ENCODE results near the gene STOX2.

The STOX2 gene

GRCh38 chr4:183960046-183960420 lies 54.9 kb downstream of the STOX2 start:
- DNase-seq (ENCODE audit: low spot score) = no peak
- TF ChIP-seq, protein P1, sequence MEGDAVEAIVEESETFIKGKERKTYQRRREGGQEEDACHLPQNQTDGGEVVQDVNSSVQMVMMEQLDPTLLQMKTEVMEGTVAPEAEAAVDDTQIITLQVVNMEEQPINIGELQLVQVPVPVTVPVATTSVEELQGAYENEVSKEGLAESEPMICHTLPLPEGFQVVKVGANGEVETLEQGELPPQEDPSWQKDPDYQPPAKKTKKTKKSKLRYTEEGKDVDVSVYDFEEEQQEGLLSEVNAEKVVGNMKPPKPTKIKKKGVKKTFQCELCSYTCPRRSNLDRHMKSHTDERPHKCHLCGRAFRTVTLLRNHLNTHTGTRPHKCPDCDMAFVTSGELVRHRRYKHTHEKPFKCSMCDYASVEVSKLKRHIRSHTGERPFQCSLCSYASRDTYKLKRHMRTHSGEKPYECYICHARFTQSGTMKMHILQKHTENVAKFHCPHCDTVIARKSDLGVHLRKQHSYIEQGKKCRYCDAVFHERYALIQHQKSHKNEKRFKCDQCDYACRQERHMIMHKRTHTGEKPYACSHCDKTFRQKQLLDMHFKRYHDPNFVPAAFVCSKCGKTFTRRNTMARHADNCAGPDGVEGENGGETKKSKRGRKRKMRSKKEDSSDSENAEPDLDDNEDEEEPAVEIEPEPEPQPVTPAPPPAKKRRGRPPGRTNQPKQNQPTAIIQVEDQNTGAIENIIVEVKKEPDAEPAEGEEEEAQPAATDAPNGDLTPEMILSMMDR (IDR thresholded peaks at IDR 0.05; ENCODE audit: extremely low read depth, insufficient read depth, missing control alignments) = no peak
- in situ Hi-C loops (cut with MboI; ENCODE audit: low pct_unique_long_range_greater_than_20kb, low sequenced_read_pairs, unreplicated experiment) = no loop called here

- no peak for DNase-seq (ENCODE audit: low spot score)
- TF ChIP-seq, protein P1 (IDR thresholded peaks at IDR 0.05; ENCODE audit: extremely low read depth, insufficient read depth, missing control alignments) = no peak
- in situ Hi-C loops (cut with MboI; ENCODE audit: low pct_unique_long_range_greater_than_20kb, low sequenced_read_pairs, unreplicated experiment) = no loop called here
Measured at GRCh38 chr4:183960962-183961541, 55.9 kb downstream of the STOX2 start.

DNA sequence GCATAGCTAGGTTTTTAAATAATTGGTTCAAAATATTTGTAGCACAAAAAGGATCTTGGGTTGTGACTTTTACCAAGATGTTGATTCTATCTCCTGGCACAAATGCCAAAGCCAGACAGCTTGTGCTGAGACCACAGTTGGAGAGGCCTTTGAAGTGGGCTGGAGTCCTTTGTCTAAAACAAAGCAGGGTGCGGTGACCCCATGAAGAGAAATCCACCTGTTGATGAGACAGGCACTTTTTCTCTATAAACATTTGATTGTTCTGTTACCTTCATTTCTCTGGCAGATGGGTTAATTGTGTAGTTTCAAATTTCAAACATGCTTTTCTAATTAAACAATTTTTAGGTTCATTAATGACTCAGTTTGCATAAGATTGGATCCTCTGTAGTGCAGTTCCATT lies 56.7 kb downstream of the STOX2 start:
- no peak for DNase-seq (ENCODE audit: low spot score)
- TF ChIP-seq, protein P1 (IDR thresholded peaks at IDR 0.05; ENCODE audit: extremely low read depth, insufficient read depth, missing control alignments) = no peak
- in situ Hi-C loops (cut with MboI; ENCODE audit: low pct_unique_long_range_greater_than_20kb, low sequenced_read_pairs, unreplicated experiment) = no loop called here

DNA sequence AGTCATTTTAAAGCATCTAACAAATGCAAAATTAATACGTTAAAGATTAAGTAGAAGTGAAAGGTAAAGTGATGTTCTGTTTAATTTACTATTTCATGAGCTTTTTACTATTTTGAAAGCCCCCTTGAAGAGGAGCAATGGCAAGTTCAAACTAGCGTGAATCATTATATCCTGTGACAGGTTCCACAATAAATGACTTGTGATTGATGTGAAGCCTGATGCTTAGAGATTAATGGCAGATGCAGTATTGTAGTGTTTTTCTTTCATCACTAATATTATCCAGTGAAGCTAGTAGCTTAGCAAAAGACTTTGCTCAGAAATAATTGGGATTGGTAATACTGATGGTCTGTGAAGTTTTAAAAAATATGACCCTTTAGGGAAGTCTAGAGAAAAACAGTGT lies 57.3 kb downstream of the STOX2 start:
- DNase-seq (ENCODE audit: low spot score) = no peak
- TF ChIP-seq, protein P1 (IDR thresholded peaks at IDR 0.05; ENCODE audit: extremely low read depth, insufficient read depth, missing control alignments) = no peak
- in situ Hi-C loops (cut with MboI; ENCODE audit: low pct_unique_long_range_greater_than_20kb, low sequenced_read_pairs, unreplicated experiment) = no loop called here

DNA sequence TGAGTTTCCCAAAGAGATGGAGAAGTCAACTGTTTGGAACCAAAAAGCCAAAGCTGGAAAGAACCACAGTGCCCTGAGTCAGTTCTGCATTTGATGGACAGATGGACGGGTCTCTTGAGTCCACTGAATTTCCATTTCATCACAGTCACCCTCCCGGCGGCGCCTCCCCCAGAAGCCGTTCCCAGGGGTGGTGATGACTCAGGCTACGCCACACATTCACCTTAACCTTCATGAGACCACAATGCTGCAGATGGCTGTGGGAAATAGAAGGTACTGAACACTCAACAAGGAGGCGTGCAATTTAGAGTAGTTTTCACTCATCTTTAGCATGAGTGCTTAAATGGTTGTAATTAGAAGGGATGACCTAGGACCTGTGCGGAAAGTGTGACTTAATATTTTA lies 61.3 kb downstream of the STOX2 start:
- TF ChIP-seq, protein P1 (IDR thresholded peaks at IDR 0.05; ENCODE audit: extremely low read depth, insufficient read depth, missing control alignments) = no peak
- no peak for DNase-seq (ENCODE audit: low spot score)
- in situ Hi-C loops (cut with MboI; ENCODE audit: low pct_unique_long_range_greater_than_20kb, low sequenced_read_pairs, unreplicated experiment) = no loop called here

DNA sequence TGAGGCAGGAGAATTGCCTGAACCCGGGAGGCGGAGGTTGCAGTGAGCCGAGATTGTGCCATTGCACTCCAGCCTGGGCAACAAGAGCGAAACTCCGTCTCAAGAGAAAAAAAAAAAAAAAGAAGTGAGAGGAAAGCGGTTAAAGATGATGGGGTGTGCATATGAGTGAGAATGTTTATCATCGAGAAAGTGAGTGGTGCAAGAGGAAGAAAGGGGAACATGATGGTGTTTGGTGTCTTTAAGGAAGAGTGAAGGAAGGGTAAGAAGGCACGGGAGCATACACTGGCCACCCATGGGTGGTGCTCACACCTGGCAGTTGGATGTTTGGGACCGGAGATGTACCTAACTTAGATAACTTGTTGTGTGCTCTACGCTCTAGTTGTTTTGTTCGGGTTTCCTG lies 62.2 kb downstream of the STOX2 start:
- in situ Hi-C loops (cut with MboI; ENCODE audit: low pct_unique_long_range_greater_than_20kb, low sequenced_read_pairs, unreplicated experiment) = no loop called here
- no peak for DNase-seq (ENCODE audit: low spot score)
- TF ChIP-seq, protein P1 (IDR thresholded peaks at IDR 0.05; ENCODE audit: extremely low read depth, insufficient read depth, missing control alignments) = no peak

- TF ChIP-seq, protein P1 (IDR thresholded peaks at IDR 0.05; ENCODE audit: extremely low read depth, insufficient read depth, missing control alignments) = no peak
- in situ Hi-C loops (cut with MboI; ENCODE audit: low pct_unique_long_range_greater_than_20kb, low sequenced_read_pairs, unreplicated experiment) = no loop called here
- DNase-seq (ENCODE audit: low spot score) = no peak
Measured at GRCh38 chr4:183968502-183968901, 63.4 kb downstream of the STOX2 start.

Measured in GM13977 (cell line).